Measurements from ENCODE around the gene AJAP1. TPM values are rescaled to one million over a fixed set of nuclear protein-coding genes. Genes with fewer than 3 reads are reported as not detected.

AJAP1 gene
- total and polyA plus RNA-seq, 7 donors, result 0.04 to 0.95 (median 0.55) TPM; not detected in 1

DNA sequence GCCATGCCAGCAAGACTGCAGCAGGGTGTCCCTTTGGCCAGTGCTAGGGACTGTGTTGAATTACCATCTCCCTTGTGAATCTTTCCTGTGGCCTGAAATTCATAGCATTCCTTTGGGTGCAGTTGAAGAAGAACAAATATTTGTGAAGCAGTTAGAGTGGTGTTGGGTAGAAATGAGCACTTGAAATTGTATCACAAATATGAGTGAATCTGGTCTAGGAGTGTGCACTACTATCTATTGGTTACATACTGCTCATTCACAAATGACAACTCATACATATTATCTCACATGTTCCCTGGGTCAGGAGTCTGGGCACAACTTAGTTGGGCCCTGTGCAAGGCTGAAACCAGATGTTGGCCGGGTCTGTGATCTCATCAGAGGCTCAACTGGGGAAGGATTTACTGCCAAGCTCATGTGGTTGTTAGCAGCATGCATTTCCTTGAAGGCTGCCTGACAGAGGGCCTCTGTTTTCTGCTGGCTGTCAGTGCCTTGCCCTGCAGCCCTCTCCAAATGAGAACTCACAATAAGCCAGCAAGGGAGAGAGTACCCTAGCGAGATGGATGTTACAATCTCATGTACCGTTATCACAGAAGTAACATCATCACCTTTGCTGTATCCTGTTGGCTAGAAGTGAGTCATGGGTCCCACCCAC, 23.8 kb downstream of the AJAP1 start:
- 68 to 94% methylated on average over 3 of the region's 3 CpGs for WGBS, 2 donors
- Histone ChIP-seq H3K27me3 (no peaks in the 10 kb centered on the region), H3K27ac (no peak overlapping the region), H3K4me1 (no peaks in the 10 kb centered on the region), H3K4me3 (no peak overlapping the region), H3K36me3 (no peaks in the 10 kb centered on the region), H3K9me3 (peaks cover 0 to 13% (median 7%) of the 10 kb centered on the region in 4 donors)
- no peak for DNase-seq
- no peak for TF ChIP-seq POLR2A (IDR thresholded peaks at IDR 0.05)
- TF ChIP-seq, protein P1, sequence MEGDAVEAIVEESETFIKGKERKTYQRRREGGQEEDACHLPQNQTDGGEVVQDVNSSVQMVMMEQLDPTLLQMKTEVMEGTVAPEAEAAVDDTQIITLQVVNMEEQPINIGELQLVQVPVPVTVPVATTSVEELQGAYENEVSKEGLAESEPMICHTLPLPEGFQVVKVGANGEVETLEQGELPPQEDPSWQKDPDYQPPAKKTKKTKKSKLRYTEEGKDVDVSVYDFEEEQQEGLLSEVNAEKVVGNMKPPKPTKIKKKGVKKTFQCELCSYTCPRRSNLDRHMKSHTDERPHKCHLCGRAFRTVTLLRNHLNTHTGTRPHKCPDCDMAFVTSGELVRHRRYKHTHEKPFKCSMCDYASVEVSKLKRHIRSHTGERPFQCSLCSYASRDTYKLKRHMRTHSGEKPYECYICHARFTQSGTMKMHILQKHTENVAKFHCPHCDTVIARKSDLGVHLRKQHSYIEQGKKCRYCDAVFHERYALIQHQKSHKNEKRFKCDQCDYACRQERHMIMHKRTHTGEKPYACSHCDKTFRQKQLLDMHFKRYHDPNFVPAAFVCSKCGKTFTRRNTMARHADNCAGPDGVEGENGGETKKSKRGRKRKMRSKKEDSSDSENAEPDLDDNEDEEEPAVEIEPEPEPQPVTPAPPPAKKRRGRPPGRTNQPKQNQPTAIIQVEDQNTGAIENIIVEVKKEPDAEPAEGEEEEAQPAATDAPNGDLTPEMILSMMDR (IDR thresholded peaks at IDR 0.05), result no peak
- no peak for TF ChIP-seq POLR2AphosphoS5 (IDR thresholded peaks at IDR 0.05)
- TF ChIP-seq EP300 (IDR thresholded peaks at IDR 0.05), result no peak
- intact Hi-C loops (cut with DNase I), result no loop called here

DNA sequence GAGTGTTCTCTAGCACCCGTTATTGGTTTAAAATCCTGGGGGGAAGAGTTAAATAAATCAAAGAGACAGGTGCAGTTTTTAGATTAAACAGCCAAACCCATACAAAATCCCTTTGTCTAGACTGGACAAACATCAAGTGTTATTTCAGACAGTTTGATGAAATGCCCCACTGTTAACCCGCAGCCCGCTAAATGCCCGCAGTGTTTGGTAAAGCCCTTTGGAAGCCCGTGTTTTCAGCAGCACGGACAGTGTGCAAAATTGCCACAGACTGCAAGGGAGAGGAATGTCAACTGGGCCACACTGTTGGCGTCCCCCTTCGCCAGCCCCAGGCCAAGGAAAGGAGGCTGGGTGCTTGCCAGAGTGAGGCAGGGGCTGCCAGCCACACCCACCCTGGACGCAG, 26.6 kb downstream of the AJAP1 start:
- no peaks in the 10 kb centered on the region for H3K4me1 ChIP-seq
- TF ChIP-seq EP300 (IDR thresholded peaks at IDR 0.05) (no peak), POLR2A (IDR thresholded peaks at IDR 0.05) (no peak), POLR2AphosphoS5 (IDR thresholded peaks at IDR 0.05) (no peak)
- TF ChIP-seq, protein P1 (IDR thresholded peaks at IDR 0.05), result no peak
- H3K36me3 ChIP-seq, result no peaks in the 10 kb centered on the region
- no peak overlapping the region for H3K27ac ChIP-seq
- no peak overlapping the region for H3K4me3 ChIP-seq
- WGBS, 2 donors, result 55 to 68% methylated on average over 9 of the region's 9 CpGs
- no peak for DNase-seq
- intact Hi-C loops (cut with DNase I), result no loop called here
- H3K9me3 ChIP-seq, result peaks cover 0 to 13% (median 7%) of the 10 kb centered on the region in 4 donors
- no peaks in the 10 kb centered on the region for H3K27me3 ChIP-seq

DNA sequence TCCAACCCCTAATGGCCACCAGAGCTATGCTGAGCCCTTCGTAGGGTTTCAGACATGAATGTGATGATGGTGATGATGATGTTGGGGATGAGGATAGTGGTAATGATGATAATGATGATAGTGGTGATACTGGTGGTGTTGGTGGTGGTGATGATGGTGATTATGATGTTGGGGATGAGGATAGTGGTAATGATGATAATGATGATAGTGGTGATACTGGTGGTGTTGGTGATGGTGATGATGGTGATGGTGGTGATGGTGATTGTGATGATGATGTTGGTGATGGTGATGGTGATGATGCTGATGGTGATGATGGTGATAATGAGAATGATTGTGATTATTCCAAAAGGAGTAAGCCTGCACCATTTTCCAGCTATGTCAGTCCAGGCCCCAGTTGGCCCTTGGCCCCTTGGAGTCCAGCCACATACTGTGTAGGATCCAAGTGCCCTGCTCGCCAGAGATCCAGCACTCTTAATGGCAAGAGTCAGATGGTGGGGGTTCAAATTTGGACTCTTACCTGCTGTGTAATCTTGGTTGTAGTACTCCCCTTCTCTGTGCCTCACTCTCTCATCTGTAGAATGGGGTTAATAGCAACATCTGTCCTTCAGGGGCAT, 28.3 kb downstream of the AJAP1 start:
- intact Hi-C loops (cut with DNase I), result no loop called here
- H3K27me3 ChIP-seq, result no peaks in the 10 kb centered on the region
- H3K27ac ChIP-seq, result no peak overlapping the region
- WGBS, 2 donors, result 80 to 87% methylated on average over 2 of the region's 2 CpGs
- H3K4me3 ChIP-seq, result no peak overlapping the region
- no peak for TF ChIP-seq EP300 (IDR thresholded peaks at IDR 0.05)
- no peak for TF ChIP-seq POLR2AphosphoS5 (IDR thresholded peaks at IDR 0.05)
- TF ChIP-seq POLR2A (IDR thresholded peaks at IDR 0.05), result no peak
- TF ChIP-seq, protein P1 (IDR thresholded peaks at IDR 0.05), result no peak
- H3K4me1 ChIP-seq, result no peaks in the 10 kb centered on the region
- no peak for DNase-seq
- peaks cover 0 to 13% (median 7%) of the 10 kb centered on the region in 4 donors for H3K9me3 ChIP-seq
- H3K36me3 ChIP-seq, result no peaks in the 10 kb centered on the region

- intact Hi-C loops (cut with DNase I), result no loop called here
- TF ChIP-seq EP300 (IDR thresholded peaks at IDR 0.05), result no peak
- TF ChIP-seq POLR2AphosphoS5 (IDR thresholded peaks at IDR 0.05), result no peak
- TF ChIP-seq POLR2A (IDR thresholded peaks at IDR 0.05), result no peak
- TF ChIP-seq, protein P1 (IDR thresholded peaks at IDR 0.05), result no peak
These were observed 29.7 kb downstream of the AJAP1 start for GRCh38 chr1:4684136-4684535.

More at GRCh38 chr1:4684136-4684535, 29.7 kb downstream of the AJAP1 start:
- no peak for DNase-seq
- H3K27me3 ChIP-seq, result no peaks in the 10 kb centered on the region
- WGBS, 2 donors, result 62 to 77% methylated on average over 8 of the region's 8 CpGs
- no peak overlapping the region for H3K4me3 ChIP-seq
- H3K4me1 ChIP-seq, result no peaks in the 10 kb centered on the region
- H3K9me3 ChIP-seq, result peaks cover 0 to 9% (median 6%) of the 10 kb centered on the region in 4 donors
- no peaks in the 10 kb centered on the region for H3K36me3 ChIP-seq
- H3K27ac ChIP-seq, result no peak overlapping the region

Data from sigmoid colon (tissue), 7 donors.